HCT116 (cell line): ENCODE measurements around the gene CBX7.

Experiments
- CTCF ChIP-seq, 3 experiments: fragments of 200-600 bp in 1 of 3; sonication (generic) in 1 of 3; IDR thresholded peaks in 2 of 3; conservative IDR thresholded peaks in 1 of 3; 2 replicates each; pipeline ENCODE4 v1.5.1; 2012 to 2017; ENCODE audit warnings: low read depth in 2 of 3, low read length in 2 of 3, antibody characterized with exemption in 1 of 3, borderline replicate concordance in 1 of 3, control low read depth in 1 of 3, mild to moderate bottlenecking in 1 of 3, mixed read lengths in 1 of 3, mixed run types in 1 of 3, moderate library complexity in 1 of 3; ENCODE audit not compliant: insufficient read depth in 1 of 3
- EGR1 ChIP-seq: IDR thresholded peaks from 2 replicates; pipeline ENCODE4 v1.6.1; 2012; ENCODE audit warnings: low read depth
- EZH2phosphoT487 ChIP-seq: fragments of 200-600 bp; IDR thresholded peaks from 2 replicates; pipeline ENCODE4 v1.6.1; 2018; ENCODE audit warnings: antibody characterized with exemption, borderline replicate concordance
- POLR2AphosphoS5 ChIP-seq: IDR thresholded peaks from 2 replicates; pipeline ENCODE4 v1.6.1; 2011; ENCODE audit warnings: mild to moderate bottlenecking, low read depth, low read length, moderate library complexity
- SIN3A ChIP-seq: IDR thresholded peaks from 2 replicates; pipeline ENCODE4 v1.6.1; 2012; ENCODE audit warnings: low read depth
- SP1 ChIP-seq: IDR thresholded peaks from 2 replicates; pipeline ENCODE4 v1.6.1; 2012; ENCODE audit warnings: low read depth
- SRF ChIP-seq: IDR thresholded peaks from 2 replicates; pipeline ENCODE4 v1.6.1; 2012; ENCODE audit warnings: low read depth
- ZFX ChIP-seq: fragments of 450-650 bp; IDR thresholded peaks from 2 replicates; pipeline ENCODE4 v1.6.1; 2017
- ZNF274 ChIP-seq: fragments of 200-500 bp; sonication (Bioruptor generic); IDR thresholded peaks from 2 replicates; pipeline ENCODE4 v1.6.1; 2014; ENCODE audit warnings: mild to moderate bottlenecking, low read depth, low read length, inconsistent platforms

GRCh38 chr22:39134366-39135091 is 18.0 kb downstream of the CBX7 start:
- TF ChIP-seq CTCF (IDR thresholded peaks at IDR 0.05 in 2 of 3, conservative IDR thresholded peaks at IDR 0.05 in 1 of 3; ENCODE audit: borderline replicate concordance in 1 of 3, insufficient read depth in 1 of 3, low read depth in 2 of 3, low read length in 2 of 3) (no peak), SIN3A (no peak), EZH2phosphoT487 (no peak), ZNF274 (no peak), SP1 (no peak), POLR2AphosphoS5 (no peak), EGR1 (no peak), SRF (no peak), ZFX (no peak)
